Suppressor macrophage (primary cell): Measurements from ENCODE around the gene COL13A1.

Experiments used
- DNase-seq, 4 experiments: peaks; one replicate each; pipeline ENCODE4 v3.0.0-alpha.2; 2020 to 2022

The COL13A1 gene

GRCh38 chr10:69953851-69954250, 152.1 kb downstream of the COL13A1 start:
- DNase-seq, result peak; percentile 78 to 90 (median 86)

GRCh38 chr10:69955211-69955805, 153.6 kb downstream of the COL13A1 start:
- DNase-seq, result no peak

- peak in 3 of 4 experiments; percentile 24 to 38 (median 25) for DNase-seq
These were observed 154.4 kb downstream of the COL13A1 start for GRCh38 chr10:69955897-69956740.

GRCh38 chr10:69956741-69957230, 155.1 kb downstream of the COL13A1 start:
- DNase-seq, result peak; percentile 65 to 87 (median 72)

- DNase-seq, result peak; percentile 66 to 91 (median 80)
These were observed 155.7 kb downstream of the COL13A1 start for GRCh38 chr10:69957241-69957885.

GRCh38 chr10:69957886-69958555, 156.3 kb downstream of the COL13A1 start:
- DNase-seq, result peak; percentile 48 to 82 (median 76)

- no peak for DNase-seq
These were observed 156.8 kb downstream of the COL13A1 start for GRCh38 chr10:69958556-69958902.

- peak; percentile 78 to 97 (median 90) for DNase-seq
These were observed 158.2 kb downstream of the COL13A1 start for GRCh38 chr10:69959911-69960310.

- no peak for DNase-seq
These were observed 158.9 kb downstream of the COL13A1 start for GRCh38 chr10:69960606-69960987.

- peak in 3 of 4 experiments; percentile 42 to 67 (median 47) for DNase-seq
These were observed 159.5 kb downstream of the COL13A1 start for GRCh38 chr10:69960988-69961880.

- peak; percentile 42 to 74 (median 60) for DNase-seq
These were observed 160.4 kb downstream of the COL13A1 start for GRCh38 chr10:69961881-69962745.

GRCh38 chr10:69962746-69963135, 161.0 kb downstream of the COL13A1 start:
- DNase-seq, result no peak

- DNase-seq, result no peak
These were observed 161.6 kb downstream of the COL13A1 start for GRCh38 chr10:69963178-69963834.

GRCh38 chr10:69963835-69964710, 162.4 kb downstream of the COL13A1 start:
- no peak for DNase-seq

GRCh38 chr10:69965086-69965485, 163.4 kb downstream of the COL13A1 start:
- no peak for DNase-seq

GRCh38 chr10:69965919-69966662, 164.4 kb downstream of the COL13A1 start:
- no peak for DNase-seq

- DNase-seq, result peak in 1 of 4 experiments; percentile 26
These were observed 167.1 kb downstream of the COL13A1 start for GRCh38 chr10:69968830-69969229.

- no peak for DNase-seq
These were observed 168.3 kb downstream of the COL13A1 start for GRCh38 chr10:69969977-69970376.
